WTC11 (cell line): ENCODE measurements around the gene GJC3. TPM values are rescaled to one million over a fixed set of nuclear protein-coding genes. Genes with fewer than 3 reads are reported as not detected.
A peak's percentile ranks its signal among the peaks of the same experiment; 100 is the strongest.
"Not testable (repeated sequence)": the region's sequence is repeated elsewhere in the genome, so short reads cannot be mapped to it uniquely, and the experiment has no call there.

ENCODE experiments used
- ATAC-seq: fragments of 200-7000 bp; cut with Tn5 transposase; 2 replicates; pipeline ENCODE4 v1.10.0; 2021; ENCODE audit warnings: mild to moderate bottlenecking, moderate library complexity
- CTCF ChIA-PET: fragments of 300-600 bp; sonication (Branson Sonifier 250); formaldehyde crosslinking; loops from one replicate; lab custom pipeline; 2021; ENCODE audit warnings: antibody characterized with exemption; lab: Charles Lee
- POLR2A ChIA-PET: fragments of 350-600 bp; sonication (Branson Sonifier 250); formaldehyde crosslinking; loops from one replicate; lab custom pipeline; 2021; ENCODE audit warnings: antibody characterized with exemption; lab: Charles Lee
- DNase-seq: peaks from one replicate; pipeline ENCODE4 v3.0.0; 2021; ENCODE audit warnings: low spot score
- H3K27ac Mint-ChIP-seq: 2 replicates; pipeline ENCODE4 v1.8.0; 2021; ENCODE audit warnings: mixed read lengths
- H3K27me3 Mint-ChIP-seq: 2 replicates; pipeline ENCODE4 v1.8.0; 2021; ENCODE audit warnings: low read depth, mild to moderate bottlenecking, moderate library complexity, mixed read lengths
- H3K36me3 Mint-ChIP-seq: 2 replicates; pipeline ENCODE4 v1.8.0; 2021; ENCODE audit warnings: mixed read lengths
- H3K4me1 Mint-ChIP-seq: 2 replicates; pipeline ENCODE4 v1.8.0; 2022; ENCODE audit warnings: mixed read lengths
- H3K4me3 Mint-ChIP-seq: 2 replicates; pipeline ENCODE4 v1.8.0; 2021; ENCODE audit warnings: mild to moderate bottlenecking, moderate library complexity, mixed read lengths
- H3K9me3 Mint-ChIP-seq: 2 replicates; pipeline ENCODE4 v1.8.0; 2021; ENCODE audit warnings: mixed read lengths
- ATF6 ChIP-seq: sonication (generic); formaldehyde crosslinking; IDR thresholded peaks from 2 replicates; pipeline ENCODE4 v1.8.1; 2023; ENCODE audit warnings: mild to moderate bottlenecking, missing genetic modification reagents
- CBFB ChIP-seq: sonication (generic); formaldehyde crosslinking; IDR thresholded peaks from 2 replicates; pipeline ENCODE4 v1.8.1; 2022; ENCODE audit warnings: mild to moderate bottlenecking, low read depth, missing genetic modification reagents
- FOXK1 ChIP-seq: sonication (generic); formaldehyde crosslinking; IDR thresholded peaks from 2 replicates; pipeline ENCODE4 v1.8.0; 2022; ENCODE audit warnings: mild to moderate bottlenecking, moderate library complexity, missing genetic modification reagents
- GABPB1 ChIP-seq: sonication (generic); formaldehyde crosslinking; IDR thresholded peaks from 2 replicates; pipeline ENCODE4 v1.8.1; 2023; ENCODE audit warnings: mild to moderate bottlenecking, missing genetic modification reagents
- IRF2 ChIP-seq: sonication (generic); formaldehyde crosslinking; IDR thresholded peaks from 2 replicates; pipeline ENCODE4 v1.8.0; 2022; ENCODE audit warnings: low read depth, missing genetic modification reagents, borderline replicate concordance
- KAT7 ChIP-seq: sonication (generic); formaldehyde crosslinking; IDR thresholded peaks from 2 replicates; pipeline ENCODE4 v1.8.1; 2023; ENCODE audit warnings: missing genetic modification reagents, mild to moderate bottlenecking, borderline replicate concordance
- STAT6 ChIP-seq: sonication (generic); formaldehyde crosslinking; conservative IDR thresholded peaks from 2 replicates; pipeline ENCODE4 v1.8.1; 2023; ENCODE audit warnings: mild to moderate bottlenecking, low read depth, missing genetic modification reagents, moderate library complexity
- TP53 ChIP-seq: sonication (generic); formaldehyde crosslinking; IDR thresholded peaks from 2 replicates; pipeline ENCODE4 v1.8.1; 2023; ENCODE audit warnings: mild to moderate bottlenecking, missing genetic modification reagents
- USF2 ChIP-seq: sonication (generic); formaldehyde crosslinking; IDR thresholded peaks from 2 replicates; pipeline ENCODE4 v1.8.1; 2023; ENCODE audit warnings: mild to moderate bottlenecking, missing genetic modification reagents, moderate library complexity
- ZBTB43 ChIP-seq: sonication (generic); formaldehyde crosslinking; IDR thresholded peaks from 2 replicates; pipeline ENCODE4 v1.8.1; 2023; ENCODE audit warnings: mild to moderate bottlenecking, missing genetic modification reagents
- ZNF121 ChIP-seq: sonication (generic); formaldehyde crosslinking; IDR thresholded peaks from 2 replicates; pipeline ENCODE4 v1.8.0; 2023; ENCODE audit warnings: missing genetic modification reagents
- ZSCAN18 ChIP-seq: fragments of 250-450 bp; sonication (Bioruptor Pico); IDR thresholded peaks from 2 replicates; pipeline ENCODE4 v2.1.2; 2022; ENCODE audit warnings: mild to moderate bottlenecking, moderate library complexity
- total RNA-seq: library from RNA; stranded (reverse); gene quantifications from 3 replicates; pipeline ENCODE4 v1.2.3, GENCODE V29; 2021

GJC3 gene
- total RNA-seq, 1 experiment from 2014 or later, result 2.9 TPM

- TF ChIP-seq ZSCAN18 (CRISPR knock-in tag), result no peak
- no peak for TF ChIP-seq ZBTB43 (CRISPR knock-in tag)
These were observed 25.8 kb upstream of the GJC3 start (continued) for GRCh38 chr7:99955247-99955646.

GRCh38 chr7:99954643-99955042 lies 25.2 kb upstream of the GJC3 start:
- H3K27ac Mint-ChIP-seq, H3K4me3 Mint-ChIP-seq, DNase-seq, ATAC-seq, H3K4me1 Mint-ChIP-seq: not testable (repeated sequence)
- peaks cover 24% of the 10 kb centered on the region for H3K36me3 Mint-ChIP-seq
- H3K27me3 Mint-ChIP-seq, result peaks cover 34% of the 10 kb centered on the region
- CTCF ChIA-PET, result interaction anchor here (1.0 to 1.7 kb wide), 3 partner anchors 25 to 40 kb away, joined by 3 to 4 read pairs (median 4); partner anchors contain the start of gene GJC3
- POLR2A ChIA-PET, result interaction anchor here (1.0 kb wide), 1 partner anchor 192 kb away, joined by 3 read pairs; no protein-coding TSS in a partner anchor
- H3K9me3 Mint-ChIP-seq, result peaks cover 42% of the 10 kb centered on the region

GRCh38 chr7:99953649-99954048 lies 24.2 kb upstream of the GJC3 start:
- no peak overlapping the region for H3K4me3 Mint-ChIP-seq
- peaks cover 51% of the 10 kb centered on the region for H3K9me3 Mint-ChIP-seq
- ATAC-seq (no peak), DNase-seq (no peak)
- H3K4me1 Mint-ChIP-seq, result peaks cover 3% of the 10 kb centered on the region; the same call in 1 of the 2 replicates
- no peak overlapping the region for H3K27ac Mint-ChIP-seq
- peaks cover 31% of the 10 kb centered on the region for H3K36me3 Mint-ChIP-seq
- peaks cover 28% of the 10 kb centered on the region for H3K27me3 Mint-ChIP-seq
- ChIA-PET CTCF (no interaction called here), POLR2A (no interaction called here)
- TF ChIP-seq FOXK1 (CRISPR knock-in tag) (no peak), GABPB1 (CRISPR knock-in tag) (peak; percentile 89)

GRCh38 chr7:99952649-99953048 lies 23.2 kb upstream of the GJC3 start:
- H3K4me1 Mint-ChIP-seq, H3K4me3 Mint-ChIP-seq, H3K27ac Mint-ChIP-seq, ATAC-seq, DNase-seq, CTCF ChIA-PET, POLR2A ChIA-PET: not testable (repeated sequence)
- Mint-ChIP-seq H3K36me3 (peaks cover 38% of the 10 kb centered on the region), H3K27me3 (peaks cover 26% of the 10 kb centered on the region), H3K9me3 (peaks cover 58% of the 10 kb centered on the region)

- CTCF ChIA-PET, result interaction anchor here (0.6 to 1.4 kb wide), 2 partner anchors 37 to 405 kb away, joined by 3 read pairs; no protein-coding TSS in a partner anchor
These were observed 21.4 kb upstream of the GJC3 start for GRCh38 chr7:99950819-99951218.

GRCh38 chr7:99949645-99950228 lies 20.3 kb upstream of the GJC3 start:
- ChIA-PET CTCF (interaction anchor here (1.4 kb wide), 1 partner anchor 36 kb away, joined by 3 read pairs; no protein-coding TSS in a partner anchor), POLR2A (interaction anchor here (0.5 to 0.6 kb wide), 2 partner anchors 27 to 30 kb away, joined by 3 to 7 read pairs; partner anchors contain the start of gene TRIM4)
- Mint-ChIP-seq H3K9me3 (peaks cover 51% of the 10 kb centered on the region), H3K27me3 (peaks cover 16% of the 10 kb centered on the region), H3K27ac (no peak overlapping the region), H3K4me1 (peaks cover 23% of the 10 kb centered on the region), H3K36me3 (peaks cover 48% of the 10 kb centered on the region), H3K4me3 (no peak overlapping the region)
- DNase-seq (no peak), ATAC-seq (no peak)
- no peak for TF ChIP-seq CBFB (CRISPR knock-in tag)
- no peak for TF ChIP-seq ATF6 (CRISPR knock-in tag)
- no peak for TF ChIP-seq ZBTB43 (CRISPR knock-in tag)
- no peak for TF ChIP-seq STAT6 (CRISPR knock-in tag)
- no peak for TF ChIP-seq KAT7 (CRISPR knock-in tag)
- no peak for TF ChIP-seq TP53 (CRISPR knock-in tag)
- TF ChIP-seq IRF2 (CRISPR knock-in tag), result no peak
- TF ChIP-seq USF2 (CRISPR knock-in tag), result no peak

More at GRCh38 chr7:99950819-99951218, 21.4 kb upstream of the GJC3 start:
- H3K27ac Mint-ChIP-seq, DNase-seq, POLR2A ChIA-PET, H3K4me3 Mint-ChIP-seq, ATAC-seq: not testable (repeated sequence)
- Mint-ChIP-seq H3K9me3 (peaks cover 57% of the 10 kb centered on the region), H3K4me1 (peaks cover 17% of the 10 kb centered on the region), H3K36me3 (peaks cover 48% of the 10 kb centered on the region), H3K27me3 (peaks cover 22% of the 10 kb centered on the region)
- TF ChIP-seq ZNF121 (CRISPR knock-in tag), result peak; percentile 76
